NCI-H446 (cell line): ENCODE results near the gene NOC4L.

Experiments used
- DNase-seq, 2 experiments: peaks; one replicate each; lab custom pipeline; 2025; lab: John Stamatoyannopoulos, UW

NOC4L gene

GRCh38 chr12:132156573-132157325 is 12.5 kb downstream of the NOC4L start:
- DNase-seq = no peak

- DNase-seq = no peak
Observed at GRCh38 chr12:132157733-132158409, 13.6 kb downstream of the NOC4L start.

GRCh38 chr12:132158677-132159554 is 14.7 kb downstream of the NOC4L start:
- DNase-seq = no peak

DNA sequence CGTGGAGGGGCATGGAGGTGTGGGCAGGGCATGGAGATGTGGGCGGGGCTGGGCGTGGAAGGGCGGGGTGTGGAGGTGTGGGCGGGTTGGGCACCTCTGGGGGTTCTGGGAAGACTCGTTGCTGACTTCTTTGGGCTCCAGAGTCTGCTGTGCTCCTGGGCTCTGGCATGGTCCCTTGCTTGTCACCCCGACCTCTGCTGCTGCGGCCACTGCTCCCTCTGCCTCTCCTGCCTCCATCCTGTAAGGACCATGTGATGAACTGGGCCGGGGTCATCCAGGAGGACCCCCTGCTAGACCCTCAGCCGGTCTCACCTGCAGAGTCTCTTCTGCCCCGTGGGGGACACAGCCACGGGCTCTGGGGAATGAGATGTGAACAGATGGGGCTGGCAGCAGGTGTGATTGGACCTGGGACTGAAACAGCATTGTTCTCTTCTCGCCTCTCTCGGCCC is 15.3 kb downstream of the NOC4L start:
- no peak for DNase-seq

GRCh38 chr12:132160016-132160415 is 15.8 kb downstream of the NOC4L start:
- no peak for DNase-seq

- no peak for DNase-seq
Observed at GRCh38 chr12:132160601-132161035, 16.4 kb downstream of the NOC4L start.

DNA sequence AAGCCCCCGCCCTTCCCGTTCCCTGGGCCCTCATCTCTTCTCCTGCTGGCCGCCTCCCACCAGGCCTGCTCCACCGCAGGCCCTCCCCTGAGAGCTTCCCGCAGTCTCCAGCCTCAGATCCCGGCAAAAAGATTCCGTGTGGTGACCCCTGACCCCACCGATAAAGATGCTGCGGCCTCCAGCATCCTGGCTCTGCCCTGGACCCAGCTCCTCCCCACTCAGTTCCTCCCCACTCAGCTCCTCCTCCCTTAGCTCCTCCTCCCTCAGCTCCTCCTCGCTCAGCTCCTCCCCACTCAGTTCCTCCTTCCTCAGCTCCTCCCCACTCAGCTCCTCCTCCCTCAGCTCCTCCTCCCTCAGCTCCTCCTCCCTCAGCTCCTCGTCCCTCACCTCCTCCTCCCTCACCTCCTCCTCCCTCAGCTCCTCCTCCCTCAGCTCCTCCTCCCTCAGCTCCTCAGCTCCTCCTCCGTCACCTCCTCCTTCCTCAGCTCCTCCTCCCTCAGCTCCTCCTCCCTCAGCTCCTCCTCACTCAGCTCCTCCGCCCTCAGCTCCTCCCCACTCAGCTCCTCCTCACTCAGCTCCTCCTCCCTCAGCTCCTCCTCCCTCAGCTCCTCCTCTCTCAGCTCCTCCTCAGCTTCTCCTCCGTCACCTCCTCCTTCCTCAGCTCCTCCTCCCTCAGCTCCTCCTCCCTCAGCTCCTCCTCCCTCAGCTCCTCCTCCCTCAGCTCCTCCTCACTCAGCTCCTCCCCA is 17.0 kb downstream of the NOC4L start:
- DNase-seq = no peak

DNA sequence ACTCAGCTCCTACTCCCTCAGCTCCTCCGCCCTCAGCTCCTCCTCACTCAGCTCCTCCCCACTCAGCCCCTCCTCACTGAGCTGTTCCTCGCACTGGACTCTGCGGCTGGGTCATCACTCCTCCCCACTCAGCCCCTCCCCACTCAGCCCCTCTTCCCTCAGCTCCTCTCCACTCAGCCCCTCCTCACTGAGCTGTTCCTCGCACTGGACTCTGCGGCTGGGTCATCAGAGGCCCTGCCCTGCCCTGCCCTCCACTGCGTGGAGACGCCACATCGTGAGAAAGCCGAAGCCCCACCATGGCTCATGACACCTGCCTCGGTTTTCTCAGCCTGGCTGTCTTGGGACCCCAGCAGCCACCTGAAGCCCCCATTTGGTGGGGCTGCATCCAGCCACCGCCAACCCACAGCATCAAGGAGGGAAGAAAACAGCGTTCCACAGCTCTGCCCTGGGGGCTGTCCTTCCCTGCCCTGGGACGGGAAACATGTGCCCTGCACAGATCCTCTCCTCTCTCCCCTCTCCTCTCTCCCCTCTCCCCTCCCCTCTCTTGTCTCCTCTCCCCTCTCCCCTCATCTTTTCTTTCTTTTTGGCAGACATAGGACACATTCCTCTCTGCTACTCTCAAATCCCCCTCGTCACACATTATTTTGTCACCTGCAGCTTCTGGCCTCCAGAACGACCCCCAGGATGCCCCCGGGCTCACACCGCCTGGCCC is 17.7 kb downstream of the NOC4L start:
- DNase-seq = no peak

- no peak for DNase-seq
Observed at GRCh38 chr12:132162508-132163031, 18.3 kb downstream of the NOC4L start.

DNA sequence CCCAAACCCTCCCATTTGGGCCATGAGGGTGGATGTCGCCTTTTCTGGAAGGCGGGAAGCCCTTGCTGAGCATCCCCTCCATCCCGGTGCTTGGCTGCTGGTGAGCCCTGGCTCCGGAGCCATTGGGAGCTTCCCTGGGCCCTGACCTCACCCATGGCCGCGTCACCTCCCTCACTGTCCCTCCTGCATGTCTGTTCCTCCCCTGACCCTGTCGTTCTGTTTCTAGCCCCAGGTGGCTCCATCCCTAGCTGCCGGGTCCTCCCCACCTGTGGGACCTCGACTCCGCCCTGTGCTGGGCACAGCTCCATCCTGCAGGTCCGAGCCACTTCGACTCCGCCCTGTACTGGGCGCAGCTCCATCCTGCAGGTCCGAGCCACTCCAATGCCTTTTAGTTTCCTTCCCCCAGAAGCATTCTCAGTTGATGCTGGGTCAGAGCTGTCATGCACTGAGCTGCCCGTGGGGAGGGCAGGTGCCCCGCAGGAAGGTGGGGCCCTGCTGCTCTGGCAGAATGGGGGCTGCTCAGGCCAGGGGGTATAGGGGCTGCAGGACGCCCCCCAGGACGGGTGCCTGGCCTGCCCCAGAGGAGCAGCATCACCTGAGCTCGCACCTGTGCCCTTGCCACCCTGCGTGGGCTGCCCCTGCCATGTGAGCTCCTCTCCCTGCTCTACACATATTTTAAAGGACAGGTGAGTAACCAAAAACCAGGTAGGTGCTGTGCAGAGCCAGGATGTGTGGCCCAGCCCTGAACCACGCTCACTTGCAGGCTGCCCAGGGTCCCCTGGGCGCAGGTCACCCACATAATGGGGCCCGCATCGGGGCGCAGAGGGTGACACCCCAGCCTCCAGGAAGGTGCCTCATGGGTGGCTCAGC is 19.0 kb downstream of the NOC4L start:
- DNase-seq = no peak

- DNase-seq = no peak
Observed at GRCh38 chr12:132163911-132164288, 19.6 kb downstream of the NOC4L start.

DNA sequence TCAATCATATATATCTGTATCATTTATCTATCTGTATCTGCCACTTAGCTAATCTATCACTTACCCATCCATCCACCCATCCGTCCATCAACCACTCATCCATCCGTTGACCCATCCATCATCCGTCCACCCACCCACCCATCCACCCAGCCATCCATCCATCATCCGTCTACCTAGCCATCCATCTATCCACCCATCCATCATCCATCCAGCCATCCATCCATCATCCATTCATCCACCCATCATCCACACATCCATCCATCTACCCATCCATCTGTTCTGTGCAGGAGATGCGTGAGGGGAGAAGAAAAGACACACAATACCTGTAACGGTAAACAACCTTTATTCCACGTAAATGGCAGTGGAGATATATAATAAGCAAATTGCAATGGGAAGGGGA is 20.2 kb downstream of the NOC4L start:
- DNase-seq = no peak

DNA sequence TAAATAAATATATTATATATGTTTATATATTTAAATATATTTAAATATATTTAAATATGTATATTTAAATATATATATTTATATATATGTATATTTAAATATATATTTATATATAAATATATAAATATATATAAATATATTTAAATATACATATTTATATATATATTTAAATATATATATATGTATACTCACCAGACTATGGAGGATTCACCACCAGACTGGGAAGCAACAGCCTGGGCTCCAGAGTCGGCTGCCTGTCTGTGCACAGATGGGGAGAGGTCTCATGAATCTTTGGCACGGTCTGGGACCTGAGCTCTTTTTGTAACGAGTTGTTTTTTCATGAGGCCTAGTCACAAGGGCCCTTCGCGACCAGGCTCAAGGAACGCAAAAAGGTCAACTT is 21.3 kb downstream of the NOC4L start:
- DNase-seq = no peak

GRCh38 chr12:132166093-132166492 is 21.8 kb downstream of the NOC4L start:
- DNase-seq = no peak

DNA sequence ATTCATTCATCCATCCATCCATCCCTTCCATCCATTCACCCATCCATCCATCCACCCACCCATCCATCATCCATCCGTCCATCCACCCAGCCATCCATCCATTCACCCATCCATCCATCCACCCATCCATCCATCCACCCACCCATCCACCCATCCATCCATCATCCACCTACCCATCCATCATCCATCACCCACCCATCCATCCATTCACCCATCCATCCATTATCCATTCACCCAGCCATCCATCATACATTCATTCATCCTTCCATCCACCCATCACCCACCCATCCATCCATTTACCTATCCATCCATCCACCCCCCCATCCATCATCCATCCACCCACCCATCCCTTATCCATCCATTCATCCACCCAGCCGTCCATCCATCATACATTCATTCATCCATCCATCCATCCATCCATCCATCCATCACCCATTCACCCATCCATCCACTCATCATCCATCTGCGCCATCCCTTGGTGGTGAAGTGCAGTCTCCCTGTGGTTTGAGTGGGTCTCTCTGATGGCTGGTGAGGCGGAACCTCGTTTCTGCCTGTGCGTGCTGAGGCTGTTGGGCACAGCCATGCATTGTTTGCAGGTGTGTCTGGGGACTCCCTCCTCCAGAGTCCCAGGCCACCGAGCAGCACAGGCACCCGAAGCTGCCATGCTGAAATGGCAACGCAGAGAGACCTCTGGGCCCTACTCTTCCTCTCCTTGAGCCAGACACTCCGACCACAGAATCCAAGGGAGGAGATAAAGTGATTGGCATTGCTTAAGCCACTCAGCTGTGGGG is 22.7 kb downstream of the NOC4L start:
- no peak for DNase-seq

DNA sequence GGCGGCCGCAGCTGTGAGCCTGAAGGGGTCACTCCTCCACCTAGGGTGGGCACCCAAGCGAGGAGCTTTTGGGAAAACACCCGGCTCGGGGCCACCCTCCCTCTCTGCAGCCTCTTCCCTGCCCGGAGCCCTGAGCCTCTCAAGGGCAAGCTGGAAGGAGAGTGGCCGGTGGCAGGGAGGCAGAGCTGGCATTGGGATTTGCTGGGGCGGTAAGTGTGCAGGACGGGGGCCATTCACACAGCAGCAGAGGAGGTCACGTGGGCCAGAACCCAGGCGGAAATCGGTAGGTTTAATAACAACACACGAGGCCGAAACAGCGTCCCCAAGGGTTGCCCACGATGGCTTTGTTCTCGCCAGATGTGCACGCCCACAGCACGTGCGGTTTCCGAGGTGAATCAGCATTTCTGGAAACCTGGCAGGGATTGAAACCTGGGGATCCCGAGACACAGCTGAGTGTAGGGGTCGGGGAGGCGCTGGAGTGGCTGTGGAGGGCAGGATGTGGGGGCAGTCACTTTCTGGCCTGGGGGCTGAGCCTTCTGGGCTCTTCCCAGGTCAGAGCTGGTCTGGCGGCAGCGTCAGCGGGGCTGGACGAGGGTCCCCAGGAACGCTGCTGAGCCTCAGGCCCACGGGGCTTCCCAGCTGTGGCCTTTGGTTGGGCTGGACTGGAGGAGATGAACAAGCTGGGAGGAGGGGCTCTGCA is 23.5 kb downstream of the NOC4L start:
- no peak for DNase-seq

GRCh38 chr12:132168311-132169031 is 24.2 kb downstream of the NOC4L start:
- no peak for DNase-seq

DNA sequence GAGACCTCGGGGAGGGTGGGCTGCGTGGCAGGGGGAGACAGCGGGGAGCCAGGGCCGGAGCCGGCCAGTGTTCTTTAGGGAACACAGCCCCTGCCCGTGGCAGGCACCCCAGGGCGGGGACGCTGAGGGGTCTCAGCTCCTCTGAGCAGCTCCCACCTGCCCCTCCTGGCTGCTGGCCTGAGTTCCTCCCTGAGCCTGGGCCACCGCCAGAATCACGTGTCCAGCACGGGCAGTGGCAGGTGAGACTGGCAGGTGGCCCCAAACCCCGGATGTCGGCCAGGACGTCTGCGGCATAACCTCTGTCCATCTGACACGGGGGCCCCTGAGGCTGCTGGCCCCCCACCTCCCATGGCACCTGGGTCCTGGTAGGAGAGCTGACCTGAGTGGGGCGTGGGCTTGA is 25.1 kb downstream of the NOC4L start:
- DNase-seq = no peak
